GM19324 (cell line): ENCODE results near the gene SMIM20.
A peak's percentile ranks its signal among the peaks of the same experiment; 100 is the strongest.
"Not testable (repeated sequence)": the region's sequence is repeated elsewhere in the genome, so short reads cannot be mapped to it uniquely, and the experiment has no call there.

Experiments used
- ATAC-seq: cut with Tn5 transposase; IDR thresholded peaks from one replicate; pipeline ENCODE4 v1.9.1; 2021; ENCODE audit warnings: mild to moderate bottlenecking, moderate library complexity; ENCODE audit not compliant: unreplicated experiment, low FRiP score

SMIM20 gene

DNA sequence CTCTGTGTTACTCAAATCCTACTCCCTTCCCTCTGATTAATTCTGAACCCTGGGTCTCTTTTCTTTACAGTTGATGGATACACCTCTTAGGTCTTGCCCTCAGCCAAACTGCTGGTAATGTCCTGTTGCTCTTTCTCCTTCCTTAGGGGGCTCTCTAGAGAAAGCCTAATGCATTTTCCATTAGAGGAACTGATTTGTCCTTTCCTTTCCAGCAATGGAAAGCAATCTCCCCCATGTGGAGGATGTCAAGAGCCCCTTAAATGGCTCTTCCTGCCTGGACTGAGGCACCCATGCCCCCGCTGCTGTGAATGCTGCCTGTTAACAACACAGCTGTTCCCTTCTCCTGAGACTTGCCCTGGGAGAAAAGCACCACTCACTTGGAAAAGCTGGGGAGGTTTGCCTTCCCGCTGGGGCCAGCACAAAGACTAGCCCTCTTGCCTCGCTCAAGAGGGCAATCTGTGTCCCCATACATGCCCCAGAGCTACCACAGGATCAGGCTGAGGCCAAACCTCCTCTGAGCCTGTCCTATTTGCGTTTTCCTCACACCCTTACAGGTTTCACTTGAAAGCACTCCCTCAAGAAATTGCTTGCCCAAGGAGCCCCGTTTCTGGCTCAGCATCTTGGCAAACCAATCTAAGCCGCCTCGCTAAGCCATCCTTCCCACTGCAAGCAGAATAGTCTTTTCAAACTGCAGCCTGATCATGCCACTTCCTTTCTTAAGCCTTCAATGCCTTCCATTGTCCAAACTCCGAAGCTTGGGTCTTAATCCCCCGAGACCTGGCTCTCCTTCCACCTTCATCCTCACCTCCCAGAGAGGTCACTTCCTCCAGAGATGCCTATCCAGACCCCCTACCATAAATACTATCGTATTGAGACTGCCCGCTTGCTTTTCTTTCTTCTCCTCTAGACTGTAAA lies 23.2 kb upstream of the SMIM20 start:
- no peak for ATAC-seq

DNA sequence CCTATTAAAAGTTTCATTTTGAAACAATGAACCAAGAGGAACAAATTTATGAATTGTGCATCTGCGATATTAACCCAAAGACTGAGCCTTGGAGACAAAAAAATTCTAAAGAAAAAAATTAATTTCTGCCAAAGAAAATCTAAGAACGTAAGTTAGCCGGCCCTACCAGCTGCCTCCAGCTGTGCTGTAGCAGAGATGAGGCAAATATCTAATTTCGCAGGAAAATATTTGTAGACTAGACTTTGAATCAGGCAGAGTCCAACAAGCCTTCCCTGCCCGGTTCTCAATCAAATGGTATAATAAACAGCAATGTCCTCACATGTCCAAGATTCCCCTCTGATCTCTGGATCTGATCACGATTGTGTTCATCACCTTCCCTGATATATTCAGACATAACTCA lies 21.2 kb upstream of the SMIM20 start:
- no peak for ATAC-seq

DNA sequence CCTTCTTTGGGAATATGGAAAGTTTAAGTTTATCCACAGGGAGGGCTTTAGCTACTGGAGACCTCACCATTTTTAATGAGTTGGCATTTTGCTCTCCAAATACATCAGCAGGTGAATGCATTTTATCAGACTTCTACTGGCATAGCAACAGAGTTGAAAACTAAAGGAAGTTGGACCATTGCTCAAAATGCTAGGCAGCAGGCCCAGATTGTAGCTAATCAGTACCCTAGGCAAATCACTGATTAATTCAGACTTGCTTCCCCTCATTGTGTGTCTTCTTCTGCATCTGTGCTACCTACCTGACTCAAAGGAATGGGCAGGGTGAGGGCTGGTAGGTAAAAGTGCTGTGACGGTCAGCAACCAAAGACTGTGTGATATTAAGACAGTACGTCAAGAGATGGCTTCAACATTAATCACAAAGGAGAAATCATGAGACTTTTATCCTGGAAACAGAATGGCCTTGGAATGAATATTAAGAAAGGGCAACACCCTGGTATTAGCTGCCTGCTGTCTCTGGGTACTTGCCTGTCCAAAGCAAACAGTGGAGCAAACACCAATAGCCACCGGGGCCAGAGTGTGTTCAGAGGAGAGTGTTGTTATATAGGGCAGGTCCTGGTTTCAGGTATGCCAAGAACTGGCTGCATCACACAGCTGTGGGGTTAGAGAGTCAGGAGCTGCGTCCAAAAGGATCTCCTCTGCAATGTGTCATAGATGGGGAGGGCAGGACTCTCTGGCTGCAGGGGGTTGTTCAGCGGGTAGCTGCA lies 17.1 kb upstream of the SMIM20 start:
- no peak for ATAC-seq

DNA sequence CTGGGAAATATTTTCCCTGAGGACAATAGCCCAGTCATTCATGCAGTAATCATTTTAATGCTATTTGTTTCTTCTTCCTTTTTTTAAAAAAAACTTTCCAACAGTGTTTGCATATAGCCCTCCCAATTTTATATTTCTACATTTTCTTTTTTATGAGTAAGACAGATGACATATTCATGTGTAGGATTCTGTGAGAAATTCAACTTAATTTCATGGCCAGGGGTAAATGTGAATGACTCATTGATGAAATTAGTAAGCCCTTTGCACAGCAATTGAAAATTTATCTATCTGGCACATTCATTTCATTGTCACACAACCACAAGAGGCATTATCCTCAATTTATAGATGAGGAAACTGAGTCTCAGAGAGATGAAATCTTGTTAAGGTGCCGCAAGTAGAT lies 13.7 kb upstream of the SMIM20 start:
- ATAC-seq = no peak

DNA sequence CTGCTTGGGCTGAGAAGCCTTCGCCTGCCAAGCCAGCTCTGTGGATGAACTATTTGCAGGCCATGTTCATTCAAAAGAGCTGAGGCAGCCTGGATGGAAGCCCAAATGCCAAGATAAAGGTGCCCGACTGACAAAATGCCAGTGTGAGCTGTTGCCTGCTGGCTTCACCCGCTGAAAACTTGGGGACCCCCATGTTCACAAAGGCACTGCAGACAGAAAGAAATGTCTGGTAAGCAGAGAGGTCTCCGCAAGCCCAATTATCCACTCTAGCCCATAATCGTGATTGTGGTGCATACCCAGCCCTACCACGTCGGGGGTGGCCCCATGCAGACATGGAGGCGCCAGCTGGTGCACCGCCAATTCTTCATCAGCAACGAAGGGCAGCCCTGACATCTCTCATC lies 13.0 kb upstream of the SMIM20 start:
- no peak for ATAC-seq

DNA sequence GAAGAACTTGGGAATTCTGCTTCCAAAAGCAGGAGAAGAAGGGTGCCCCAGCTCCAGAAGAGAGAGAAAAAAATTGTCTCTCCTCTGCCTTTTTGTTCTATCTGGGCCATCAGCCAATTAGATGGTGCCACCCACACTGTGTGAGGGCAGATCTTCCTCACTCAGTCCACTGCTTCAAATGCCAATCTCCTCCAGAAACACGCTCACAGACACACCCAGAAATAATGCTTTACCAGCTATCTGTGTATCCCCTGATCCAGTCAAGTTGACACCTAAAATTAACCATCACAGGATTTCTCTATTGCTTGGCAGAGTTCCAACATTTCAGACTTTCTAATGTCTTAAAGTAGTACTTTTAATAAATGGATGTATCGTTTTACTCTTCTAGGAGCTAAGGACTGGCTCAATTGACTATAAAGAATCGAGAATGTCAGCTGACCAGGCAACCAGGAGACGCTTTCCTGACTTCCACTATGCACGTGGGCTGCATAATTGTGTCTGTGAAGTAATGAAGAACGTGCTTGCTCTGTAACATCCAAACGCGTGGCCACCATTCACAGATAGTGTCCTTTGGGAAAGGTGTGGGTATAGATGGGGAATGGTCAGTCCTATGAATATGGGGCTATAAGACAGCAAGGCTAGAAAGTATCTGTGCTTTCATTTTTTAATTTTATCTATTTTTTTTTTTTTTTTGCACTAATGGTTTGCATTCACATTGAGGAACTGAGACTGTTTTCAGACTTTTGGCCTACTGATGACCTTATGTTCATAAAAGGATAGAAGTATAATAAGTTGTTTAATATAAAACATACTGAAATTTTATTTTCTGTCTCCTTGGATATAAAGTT lies 9.9 kb upstream of the SMIM20 start:
- ATAC-seq = peak; percentile 35

DNA sequence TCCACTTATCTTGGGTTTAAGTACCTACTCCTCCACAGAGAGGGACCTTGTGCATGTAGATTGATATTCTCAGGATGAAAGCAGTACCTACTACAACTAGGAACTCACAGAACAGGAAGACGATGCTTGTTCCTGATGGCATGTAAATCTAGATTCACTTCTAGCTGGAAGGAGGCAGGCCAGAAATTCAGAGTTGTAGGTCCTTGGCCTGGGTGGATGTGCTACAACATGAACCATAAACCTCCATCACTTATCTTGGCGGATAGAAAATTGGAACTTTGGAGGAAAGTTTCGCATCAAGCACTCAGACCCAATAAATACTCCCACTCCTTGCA lies 9.3 kb upstream of the SMIM20 start:
- peak; percentile 50 for ATAC-seq

DNA sequence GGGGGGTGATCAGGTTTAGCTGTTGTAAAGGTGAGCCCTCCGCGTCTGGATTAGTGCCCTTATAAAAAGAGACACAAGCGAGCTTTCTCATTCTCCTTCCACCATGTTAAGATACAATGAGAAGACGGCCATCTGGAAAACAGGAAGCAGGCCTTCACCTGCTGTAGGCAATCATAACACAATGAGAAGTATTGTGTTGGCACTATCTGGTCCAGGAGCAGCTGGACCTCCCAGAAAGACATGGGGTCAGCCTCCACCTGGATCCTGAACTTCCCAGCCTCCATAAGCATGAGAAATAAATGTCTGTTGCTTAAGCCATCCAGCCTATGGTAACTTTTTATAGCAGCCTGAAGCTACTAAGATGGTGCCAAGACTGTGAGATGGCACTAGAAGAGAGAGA lies 8.6 kb upstream of the SMIM20 start:
- no peak for ATAC-seq

DNA sequence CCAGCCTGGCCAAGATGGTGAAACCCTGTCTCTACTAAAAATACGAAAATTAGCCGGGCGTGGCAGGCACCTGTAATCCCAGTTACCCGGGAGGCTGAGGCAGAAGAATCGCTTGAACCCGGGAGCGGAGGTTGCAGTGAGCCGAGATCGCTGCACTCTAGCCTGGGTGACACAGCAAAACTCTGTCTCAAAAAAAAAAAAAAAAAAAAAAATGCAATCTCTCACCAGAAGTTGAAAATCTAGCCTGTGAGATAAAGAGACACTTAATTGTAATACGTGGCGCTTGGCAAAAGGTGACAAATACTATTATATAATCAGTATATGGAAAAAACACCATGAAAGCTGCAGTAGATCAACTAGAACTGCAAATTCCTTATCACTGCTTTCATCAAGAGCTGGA lies 7.9 kb upstream of the SMIM20 start:
- not testable (repeated sequence) for ATAC-seq

DNA sequence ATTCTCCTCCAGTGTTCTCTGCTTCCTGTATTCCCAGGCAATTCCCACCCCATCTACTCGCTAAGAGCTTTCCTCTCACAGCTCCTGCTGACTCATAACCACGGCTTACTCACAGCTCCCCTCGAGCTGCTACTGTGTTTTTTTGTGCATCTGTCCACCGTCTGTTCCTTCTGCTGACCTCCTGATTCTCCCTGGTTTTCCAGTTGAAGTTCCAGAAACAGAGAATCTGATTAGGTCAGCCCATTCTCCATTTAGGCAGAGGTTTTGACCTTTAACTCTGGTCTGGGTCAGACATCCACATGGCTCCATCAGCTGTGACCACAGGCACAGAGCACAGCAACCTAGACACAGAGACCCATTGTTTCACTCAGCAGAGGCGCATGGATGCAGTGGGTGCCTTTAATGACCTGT lies 5.5 kb upstream of the SMIM20 start:
- ATAC-seq = no peak

DNA sequence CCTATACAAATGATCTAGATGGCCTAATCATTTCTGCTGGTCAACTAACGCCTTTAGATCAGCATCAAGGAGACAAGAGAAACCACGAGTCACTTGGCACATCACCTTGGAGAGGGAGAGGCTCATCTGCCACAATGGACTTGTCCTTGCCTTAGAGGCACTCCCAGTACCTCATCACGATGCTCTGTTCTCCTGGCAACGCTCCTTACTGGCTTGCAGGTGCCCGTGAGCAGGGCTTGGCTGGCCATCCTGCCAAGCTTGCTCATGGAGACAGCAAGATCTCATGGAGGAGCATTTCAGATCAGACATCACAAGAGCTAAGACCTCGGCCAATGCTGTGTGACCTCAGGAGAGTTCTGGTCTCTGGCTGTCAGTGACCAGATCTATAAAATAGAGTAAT lies 2.7 kb upstream of the SMIM20 start:
- ATAC-seq = no peak

DNA sequence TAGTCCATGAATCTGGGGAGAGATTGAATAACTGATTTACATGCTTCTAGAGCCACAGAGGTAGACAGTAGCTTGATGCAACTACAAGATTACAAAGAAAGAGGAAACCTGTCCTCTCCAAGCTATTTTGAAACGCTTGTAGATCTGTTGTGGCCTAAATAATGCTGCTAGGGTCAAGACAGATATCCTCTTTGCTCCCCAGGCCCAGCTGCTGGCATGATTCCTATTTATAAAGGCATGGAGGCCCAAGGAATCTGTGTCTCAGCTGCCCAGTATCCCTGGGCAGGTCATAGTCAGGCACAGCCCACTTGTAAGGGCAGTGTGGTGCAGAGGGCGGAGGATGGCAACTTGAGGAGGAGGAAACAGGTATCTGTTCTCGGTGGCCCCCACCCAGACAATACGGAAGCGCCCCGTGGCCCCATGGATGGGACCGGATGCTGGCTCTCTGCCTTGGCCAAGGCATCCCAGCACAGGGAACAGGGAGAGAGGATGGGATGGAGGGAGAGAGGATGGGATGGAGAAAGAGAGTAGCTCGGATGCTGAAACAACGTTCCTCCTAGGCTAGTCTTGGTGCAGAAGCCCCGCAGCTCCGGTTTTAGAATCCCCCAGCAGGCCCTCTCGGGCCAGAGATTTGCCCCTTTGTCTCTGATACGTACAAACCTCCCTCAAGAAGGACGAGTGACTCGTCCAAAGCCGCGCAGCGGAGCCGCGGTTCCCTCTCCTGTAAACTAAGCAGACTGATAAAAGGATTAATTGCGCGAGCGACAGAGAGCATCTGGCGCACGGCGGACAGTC lies 767 bp upstream of the SMIM20 start:
- peak; percentile 36 for ATAC-seq

DNA sequence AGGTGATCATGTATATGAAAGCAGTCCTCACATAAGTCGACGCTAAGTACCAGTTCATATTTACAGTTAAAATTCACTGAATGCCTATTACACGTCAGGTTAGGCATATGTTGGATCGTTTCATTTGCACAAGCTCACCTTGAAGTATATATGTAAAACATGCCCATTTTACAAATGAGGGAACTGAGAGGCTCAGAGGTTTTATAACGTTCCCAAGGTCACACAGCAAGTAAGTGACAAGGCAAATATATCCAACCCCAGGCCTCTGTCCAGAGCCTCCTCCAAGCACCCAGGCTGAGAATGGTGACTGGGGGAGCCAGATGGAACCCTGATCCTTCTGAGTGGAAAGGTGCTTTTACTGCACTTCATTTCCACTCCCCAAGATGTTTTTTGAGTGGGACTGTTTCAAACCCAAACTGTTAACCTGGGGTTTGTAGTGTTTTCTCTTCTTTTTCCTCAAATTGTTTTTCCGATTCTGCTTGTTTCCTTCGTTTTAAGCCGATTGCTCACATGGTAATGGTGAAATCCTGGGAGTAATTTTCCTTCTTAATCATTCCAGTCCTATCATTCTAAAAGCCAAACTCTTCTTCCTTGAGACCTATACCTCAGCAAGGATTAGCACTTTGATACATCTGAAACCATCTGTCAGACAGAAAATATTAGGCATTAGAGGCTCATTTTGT lies 791 bp downstream of the SMIM20 start:
- no peak for ATAC-seq

DNA sequence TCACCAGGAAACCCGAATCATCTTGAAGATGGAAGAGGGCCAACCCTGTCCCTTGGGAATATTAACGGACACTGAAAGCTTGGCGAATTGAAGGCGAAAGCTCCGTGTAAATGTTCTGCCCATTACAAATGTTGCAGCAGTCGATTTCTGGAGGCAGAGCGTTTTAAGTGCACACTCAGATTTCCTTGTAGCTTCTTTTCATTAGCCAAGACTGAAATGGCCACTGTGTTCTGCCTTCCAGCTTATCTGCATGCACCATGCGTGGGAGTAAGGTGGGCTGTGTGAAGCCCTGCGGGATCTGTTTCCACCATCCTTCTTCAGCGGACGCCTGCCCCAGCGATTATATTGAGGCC lies 1.3 kb downstream of the SMIM20 start:
- ATAC-seq = no peak

DNA sequence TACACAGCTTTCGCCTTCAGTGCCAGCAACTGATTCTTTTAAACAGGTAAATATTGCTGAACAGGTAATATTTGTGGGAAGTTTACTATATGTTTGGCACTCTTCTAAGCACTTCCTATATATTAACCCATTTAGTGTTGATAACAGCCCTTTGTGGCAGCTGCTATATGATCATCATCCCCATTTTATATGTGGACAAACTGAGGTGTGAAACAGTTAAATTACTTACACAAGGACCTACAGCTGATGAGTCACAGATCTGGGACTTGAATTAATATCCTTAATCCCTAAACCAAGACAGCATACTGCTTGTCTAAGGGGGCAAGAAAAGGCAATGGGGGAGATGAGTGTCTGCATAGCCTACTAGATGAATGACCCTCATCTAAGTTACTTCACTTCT lies 2.9 kb downstream of the SMIM20 start:
- ATAC-seq = no peak

DNA sequence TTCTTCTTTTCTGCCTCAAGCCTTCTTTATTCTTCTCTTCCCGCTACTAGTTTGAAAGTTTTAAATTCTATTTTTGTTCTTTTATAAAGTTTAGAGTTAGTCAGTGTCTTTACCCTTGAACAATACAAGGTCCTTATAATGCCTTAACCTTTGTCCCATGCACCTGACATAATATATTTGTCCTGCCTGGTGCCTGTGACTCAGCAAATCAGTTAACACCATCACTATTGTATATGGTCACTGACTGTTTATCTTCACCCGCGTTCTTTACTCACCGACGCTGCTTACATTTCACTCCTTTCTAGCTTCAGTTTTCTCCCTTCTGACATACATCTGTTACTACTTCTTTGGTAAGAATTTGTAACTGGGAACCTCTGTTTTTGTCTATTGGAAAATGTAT lies 5.7 kb downstream of the SMIM20 start:
- ATAC-seq = no peak

DNA sequence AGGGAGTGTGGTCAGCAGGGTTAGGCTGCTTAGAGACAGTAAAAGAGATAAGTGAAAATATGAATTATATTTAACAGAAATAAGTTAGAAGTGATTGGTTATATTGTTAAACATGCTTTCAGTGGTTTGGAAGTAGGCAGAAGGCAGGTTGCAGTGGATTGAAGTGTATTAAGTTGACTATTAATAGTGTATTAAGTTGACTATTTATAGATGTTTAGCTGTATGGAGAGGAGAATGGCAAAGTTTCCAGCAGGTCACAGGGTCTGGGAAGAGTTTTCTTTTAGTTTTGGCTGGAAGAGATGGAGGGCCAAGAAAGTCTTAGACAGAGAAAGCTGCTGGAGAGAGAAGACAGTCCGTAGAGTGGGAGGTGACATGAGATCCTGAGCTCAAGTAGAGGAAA lies 7.9 kb downstream of the SMIM20 start:
- no peak for ATAC-seq

DNA sequence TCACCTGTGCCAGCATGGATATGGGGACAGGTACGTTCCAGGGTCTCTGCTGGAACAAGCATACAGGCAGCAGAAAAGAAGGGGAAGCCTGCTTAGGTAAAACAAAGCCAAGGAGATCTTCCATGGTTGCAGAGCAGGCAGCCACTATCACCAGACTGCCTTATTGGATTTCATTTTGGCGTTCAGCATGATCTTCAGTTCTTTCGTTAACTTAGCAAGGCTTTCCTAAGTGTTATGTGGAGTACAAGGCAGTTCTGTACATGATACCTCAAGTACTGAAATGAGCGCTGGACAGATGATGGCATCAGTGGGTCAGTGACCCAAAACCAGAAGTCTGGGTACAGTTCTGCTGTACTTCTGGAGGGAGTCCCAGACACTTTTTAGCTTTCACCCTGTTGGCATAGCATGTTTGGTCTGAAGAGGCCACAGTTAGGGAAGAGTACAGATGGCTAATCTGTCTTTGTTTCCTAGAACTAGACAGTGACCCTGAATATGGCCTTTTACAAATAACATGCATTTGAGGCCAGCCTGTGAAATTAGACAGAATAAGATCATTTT lies 8.9 kb downstream of the SMIM20 start:
- ATAC-seq = no peak

DNA sequence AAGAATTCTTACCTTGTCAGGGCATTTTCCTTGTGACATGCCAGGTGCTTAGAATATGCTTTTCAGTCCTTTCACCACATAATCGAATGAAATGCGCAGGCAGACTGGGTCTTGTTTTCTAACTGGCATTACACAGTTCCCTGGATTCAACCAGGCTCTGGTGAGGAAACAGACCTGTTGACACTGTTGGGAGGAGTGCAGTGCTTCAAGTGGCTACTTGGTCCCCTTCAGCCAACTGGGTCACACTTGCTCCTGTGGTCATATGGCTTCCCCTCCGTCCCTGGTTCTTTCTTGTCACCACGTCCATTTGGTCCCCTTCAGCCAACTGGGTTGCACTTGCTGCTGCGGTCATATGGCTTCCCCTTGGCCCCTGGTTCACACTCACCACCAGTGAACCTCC lies 9.7 kb downstream of the SMIM20 start:
- ATAC-seq = no peak
